Right ventricle myocardium superior (tissue), 1 donor: Measurements from ENCODE around the gene IDE. TPM values are rescaled to one million over a fixed set of nuclear protein-coding genes. Genes with fewer than 3 reads are reported as not detected.
"Not testable (repeated sequence)": the region's sequence is repeated elsewhere in the genome, so short reads cannot be mapped to it uniquely, and the experiment has no call there.

ENCODE experiments used
- ATAC-seq: fragments of 200-7000 bp; cut with Tn5 transposase; one replicate; pipeline ENCODE4 v1.9.1; 2020; ENCODE audit warnings: mild to moderate bottlenecking; ENCODE audit not compliant: poor library complexity
- DNase-seq: peaks from one replicate; pipeline ENCODE4 v3.0.0-alpha.2; 2020
- intact Hi-C: fragments of 100-400 bp; cut with DNase I; formaldehyde crosslinking; loops from one replicate; pipeline ENCODE4 v1.11.2; 2022
- total RNA-seq: library from RNA; stranded (reverse); fragmentation: NEBNext Ultra II Directional; extraction: Animal tissue kit (Norgen Biotek cat#: 25700); gene quantifications from one replicate; pipeline ENCODE4 v1.2.1, GENCODE V29; 2021
- donor health status: DM: no; HTN: yes; CAD: no; lungs with severe emphysema.

The IDE gene
- total RNA-seq, 1 donor from 2014 or later, result 50.5 TPM

DNA sequence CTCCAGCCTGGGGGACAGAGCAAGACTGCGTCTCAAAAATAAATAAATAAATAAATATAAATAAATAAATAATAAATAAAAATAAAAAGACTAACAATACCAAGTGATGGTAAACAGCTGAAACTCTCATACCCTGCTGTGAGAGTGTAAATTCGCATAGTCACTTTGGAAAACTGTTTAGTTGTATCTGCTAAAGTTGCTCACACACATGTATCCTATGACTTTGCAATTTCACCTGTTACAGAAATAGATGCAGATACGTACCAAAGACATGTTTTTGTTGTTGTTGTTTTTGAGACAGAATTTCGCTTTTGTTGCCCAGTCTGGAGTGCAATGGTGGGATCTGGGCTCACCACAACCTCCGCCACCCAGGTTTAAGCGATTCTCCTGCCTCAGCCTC is 135.7 kb downstream of the IDE start:
- no peak for DNase-seq
- no peak for ATAC-seq
- intact Hi-C loops, result no loop called here

DNA sequence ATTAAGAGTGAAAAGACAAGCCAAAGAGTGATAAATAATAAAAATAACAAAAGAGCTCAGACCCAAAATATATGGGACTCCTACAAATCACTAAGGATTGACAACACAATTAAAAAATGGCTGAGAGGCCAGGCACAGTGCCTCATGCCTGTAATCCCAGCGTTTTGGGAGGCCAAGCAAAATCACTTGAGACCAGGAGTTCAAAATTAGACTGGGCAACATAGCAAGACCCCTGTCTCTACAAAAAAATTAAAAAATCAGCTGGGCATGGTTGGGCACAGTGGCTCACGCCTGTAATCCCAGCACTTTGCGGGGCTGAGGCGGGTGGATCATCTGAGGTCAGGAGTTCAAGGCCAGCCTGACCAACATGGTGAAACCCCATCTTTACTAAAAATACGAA is 137.3 kb downstream of the IDE start:
- ATAC-seq, result no peak
- DNase-seq, result no peak
- intact Hi-C loops, result no loop called here

- intact Hi-C loops, ATAC-seq, DNase-seq: not testable (repeated sequence)
Observed at GRCh38 chr10:92436065-92436464, 137.8 kb downstream of the IDE start.

- no peak for DNase-seq
- no peak for ATAC-seq
- intact Hi-C loops, result loop anchor here (5.0 kb wide), 1 partner anchor 347 kb away; no protein-coding TSS in a partner anchor
Observed at GRCh38 chr10:92434385-92434784, 139.5 kb downstream of the IDE start.

DNA sequence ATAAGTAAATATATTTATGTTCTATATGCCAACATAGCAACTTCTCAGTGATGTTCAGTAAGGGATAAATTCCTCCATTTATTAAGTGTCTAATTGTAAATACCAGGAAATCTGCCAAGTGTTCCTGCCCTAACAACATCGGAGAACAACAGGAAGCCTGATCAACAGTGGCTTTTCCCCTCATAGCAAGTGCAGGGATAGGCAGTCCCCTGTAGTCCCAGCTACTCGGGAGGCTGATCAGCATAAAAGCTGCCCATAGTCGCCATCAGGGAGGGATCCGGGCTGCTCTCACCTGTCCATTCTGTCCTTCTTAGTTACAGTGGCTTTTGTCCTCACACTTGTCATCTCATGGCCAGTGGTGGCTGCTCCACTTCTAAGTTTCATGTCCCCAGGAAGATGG is 141.3 kb downstream of the IDE start:
- ATAC-seq (no peak), DNase-seq (no peak)
- intact Hi-C loops, result loop anchor here (5.0 kb wide), 1 partner anchor 345 kb away; no protein-coding TSS in a partner anchor

- no peak for ATAC-seq
- intact Hi-C loops, result loop anchor here (5.0 kb wide), 1 partner anchor 343 kb away; no protein-coding TSS in a partner anchor
- DNase-seq, result no peak
Observed at GRCh38 chr10:92430103-92430502, 143.8 kb downstream of the IDE start.

GRCh38 chr10:92421550-92421949 is 152.3 kb downstream of the IDE start:
- intact Hi-C loops, result no loop called here
- DNase-seq (no peak), ATAC-seq (no peak)

DNA sequence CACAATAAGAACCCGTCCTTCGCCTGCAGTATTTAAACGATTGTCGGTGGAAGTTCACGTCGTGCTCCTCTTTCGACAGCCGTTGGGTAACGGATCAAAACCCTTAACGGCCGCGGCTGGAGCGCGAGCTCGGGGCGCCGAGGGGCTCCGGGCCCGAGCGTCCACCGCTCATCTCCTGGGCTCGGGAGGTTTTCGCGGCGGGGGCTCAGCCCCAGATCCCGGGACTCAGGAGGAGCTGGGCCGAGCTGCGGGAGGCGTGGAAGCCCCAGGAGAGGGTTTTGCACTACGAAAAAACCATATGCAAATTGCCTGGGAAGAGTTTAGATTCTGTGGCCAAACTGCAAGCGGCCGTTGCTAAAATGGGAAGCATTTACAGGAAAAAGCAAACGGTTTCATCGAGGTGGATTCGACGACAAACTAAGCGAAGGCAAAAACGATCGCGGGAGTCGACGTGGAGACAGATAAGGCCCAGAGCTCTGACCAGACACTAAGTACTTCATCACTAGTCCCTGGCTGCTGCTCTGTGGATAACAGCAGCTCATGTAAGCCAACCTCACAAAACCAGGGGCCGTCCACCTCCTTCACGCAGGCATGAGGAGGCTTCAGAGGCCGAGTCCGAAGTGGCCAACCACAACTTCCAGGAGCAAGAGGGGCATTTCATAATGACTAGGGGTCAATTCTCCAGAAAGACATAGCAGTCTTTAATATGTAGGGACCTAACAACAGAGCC is 153.2 kb downstream of the IDE start:
- no peak for DNase-seq
- intact Hi-C loops, result no loop called here
- peak; percentile 41 for ATAC-seq

GRCh38 chr10:92419740-92420545 is 153.9 kb downstream of the IDE start:
- intact Hi-C loops, result no loop called here

DNA sequence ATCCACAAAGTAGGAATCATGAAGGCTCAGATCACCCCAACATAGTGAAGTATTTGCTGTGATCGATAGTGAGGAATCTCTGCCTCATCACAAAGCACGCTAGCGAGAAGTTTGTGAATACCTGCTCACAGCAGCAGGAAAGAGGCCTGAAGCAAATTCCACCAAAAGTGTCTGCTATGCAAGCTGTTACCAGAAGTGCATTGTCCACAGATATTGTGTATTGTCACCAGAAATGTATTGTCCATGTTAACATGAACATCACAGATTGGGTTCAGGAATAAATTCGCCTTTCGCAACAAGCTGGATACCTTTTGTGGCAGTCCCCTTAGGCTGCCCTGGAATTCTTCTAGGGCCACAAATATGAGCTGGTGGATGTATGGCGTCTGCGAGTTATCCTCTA is 155.0 kb downstream of the IDE start:
- no peak for DNase-seq
- no peak for ATAC-seq
- intact Hi-C loops, result no loop called here

More at GRCh38 chr10:92419740-92420545, 153.9 kb downstream of the IDE start:
- ATAC-seq, result peak; percentile 87
- DNase-seq, result peak; percentile 75

- ATAC-seq (no peak), DNase-seq (no peak)
- intact Hi-C loops, result no loop called here
Observed at GRCh38 chr10:92418221-92418620, 155.7 kb downstream of the IDE start.

DNA sequence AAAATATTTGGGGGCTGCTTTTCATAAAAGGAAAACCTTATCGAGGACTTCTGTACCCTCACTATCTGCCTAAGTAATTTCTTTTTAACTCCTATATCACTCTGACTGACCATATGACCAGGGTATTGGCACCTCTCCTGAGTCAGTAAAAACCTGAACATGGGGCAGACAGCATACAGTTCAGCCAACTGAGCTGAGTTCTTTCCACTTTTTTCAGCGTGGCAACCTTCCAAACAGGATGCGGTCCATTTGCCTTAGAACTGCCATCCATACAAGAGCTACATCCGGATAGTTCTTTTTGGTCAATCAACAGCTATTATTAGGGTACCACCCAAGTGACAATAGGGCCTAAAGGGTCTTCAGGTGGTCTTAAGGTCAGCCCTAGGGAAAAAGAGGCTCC is 160.4 kb downstream of the IDE start:
- no peak for ATAC-seq
- intact Hi-C loops, result no loop called here
- DNase-seq, result no peak

DNA sequence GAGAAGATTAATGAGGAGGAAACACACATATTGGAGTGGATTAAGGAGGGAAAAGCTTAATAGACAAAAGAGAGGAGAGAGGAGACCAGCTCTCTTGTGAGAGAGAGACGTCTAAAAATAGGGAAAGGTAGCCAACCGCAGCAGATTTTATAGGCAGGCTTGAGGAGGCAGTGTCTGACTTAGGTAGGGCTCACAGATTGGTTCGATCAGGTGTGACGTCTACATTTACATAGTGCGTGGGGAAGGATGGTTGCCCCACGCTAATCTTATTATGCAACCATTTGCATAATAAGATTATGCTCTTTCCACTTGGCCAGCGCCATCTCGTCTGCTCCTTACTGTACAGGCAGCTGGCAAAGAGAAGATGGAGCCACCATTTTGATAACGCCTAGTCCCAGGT is 160.9 kb downstream of the IDE start:
- no peak for DNase-seq
- intact Hi-C loops, result no loop called here
- no peak for ATAC-seq

- intact Hi-C loops, result no loop called here
- DNase-seq (no peak), ATAC-seq (no peak)
Observed at GRCh38 chr10:92411406-92411805, 162.5 kb downstream of the IDE start.

DNA sequence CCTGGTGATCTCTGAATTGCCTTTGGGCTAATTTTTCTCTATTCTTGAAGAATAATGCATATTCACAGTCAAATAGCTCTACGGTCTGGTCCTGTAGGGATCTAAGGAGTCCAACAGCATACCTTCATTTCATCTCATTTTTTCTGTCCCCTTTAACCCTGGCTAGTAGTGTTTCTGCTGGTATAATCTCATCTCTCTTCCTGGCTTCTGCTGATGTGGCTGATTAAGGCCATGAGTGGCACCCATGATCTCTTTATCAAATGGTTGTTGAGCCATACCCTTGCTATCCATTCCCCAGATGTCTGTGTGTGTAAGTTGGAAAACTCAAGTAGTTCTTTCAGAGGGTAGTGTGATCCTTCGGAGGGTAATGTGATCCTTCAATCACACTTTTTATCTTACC is 163.4 kb downstream of the IDE start:
- DNase-seq (no peak), ATAC-seq (no peak)
- intact Hi-C loops, result no loop called here

- no peak for ATAC-seq
Observed at GRCh38 chr10:92408017-92408361, 165.9 kb downstream of the IDE start.

DNA sequence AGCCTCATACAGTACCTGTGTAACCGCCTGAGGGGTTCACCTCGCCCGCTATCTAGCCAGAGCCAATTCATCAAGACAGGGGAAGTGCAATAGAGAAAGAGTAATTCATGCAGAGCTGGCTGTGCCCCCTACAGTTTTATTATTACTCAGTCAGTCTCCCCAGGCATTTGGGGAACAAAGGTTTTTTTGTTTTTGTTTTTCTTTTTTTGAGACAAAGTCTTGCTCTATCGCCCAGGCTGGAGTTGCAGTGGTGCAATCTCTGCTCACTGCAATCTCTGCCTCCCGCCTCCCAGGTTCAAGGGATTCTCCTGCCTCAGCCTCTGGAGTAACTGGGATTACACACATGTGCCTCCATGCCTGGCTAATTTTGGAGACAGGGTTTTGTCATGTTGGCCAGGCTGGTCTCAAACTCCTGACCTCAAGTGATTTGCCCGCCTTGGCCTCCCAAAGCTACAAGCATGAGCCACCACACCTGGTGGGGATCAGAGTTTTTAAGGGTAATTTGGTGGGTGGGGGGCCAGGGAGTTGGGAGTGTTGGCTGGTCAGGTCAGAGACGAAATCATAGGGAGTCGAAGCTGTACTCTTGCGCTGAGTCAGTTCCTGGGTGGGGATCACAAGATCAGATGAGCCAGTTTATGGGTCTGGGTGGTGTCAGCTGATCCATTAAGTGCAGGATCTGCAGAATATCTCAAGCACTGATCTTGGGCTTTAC is 166.4 kb downstream of the IDE start:
- intact Hi-C loops, result no loop called here
- ATAC-seq (peak; percentile 49), DNase-seq (no peak)

More at GRCh38 chr10:92408017-92408361, 165.9 kb downstream of the IDE start:
- DNase-seq, result no peak
- intact Hi-C loops, result no loop called here

DNA sequence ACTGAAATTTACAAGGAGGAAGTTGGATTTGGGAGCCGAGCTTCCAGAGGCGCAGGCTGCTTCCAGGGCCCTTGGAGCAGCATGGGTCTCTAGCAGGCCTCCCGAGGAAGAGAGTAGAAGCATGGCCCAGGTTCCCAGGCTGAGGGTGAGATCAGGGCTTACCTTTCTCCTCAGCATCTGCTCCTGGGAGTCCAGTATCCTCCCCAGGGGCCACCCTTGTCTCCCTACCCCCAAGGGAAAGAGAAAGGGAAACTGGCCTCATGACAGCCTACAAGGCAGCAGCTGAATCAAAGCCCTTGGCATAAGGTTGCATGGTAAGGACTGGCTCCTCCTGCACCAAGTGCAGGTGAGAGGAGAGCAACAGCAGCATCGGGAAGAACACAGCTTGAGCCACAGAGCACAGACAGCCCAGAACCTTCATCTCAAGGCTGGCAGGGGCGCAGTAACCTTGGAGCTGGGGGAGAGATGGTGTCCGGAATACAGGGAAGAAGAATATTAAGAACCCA is 168.4 kb downstream of the IDE start:
- no peak for DNase-seq
- no peak for ATAC-seq
- intact Hi-C loops, result no loop called here
